GM18507 (cell line): ENCODE results near the gene TCP10L.

ENCODE experiments used
- DNase-seq: peaks from one replicate; pipeline ENCODE4 v3.0.0; 2011; ENCODE audit warnings: low read depth; ENCODE audit not compliant: insufficient read length; ENCODE audit errors: extremely low spot score
- FAIRE-seq: peaks from 2 replicates; lab custom pipeline; 2011; peaks lifted over from hg19 to GRCh38; lab: Jason Lieb, UNC

The TCP10L gene

DNA sequence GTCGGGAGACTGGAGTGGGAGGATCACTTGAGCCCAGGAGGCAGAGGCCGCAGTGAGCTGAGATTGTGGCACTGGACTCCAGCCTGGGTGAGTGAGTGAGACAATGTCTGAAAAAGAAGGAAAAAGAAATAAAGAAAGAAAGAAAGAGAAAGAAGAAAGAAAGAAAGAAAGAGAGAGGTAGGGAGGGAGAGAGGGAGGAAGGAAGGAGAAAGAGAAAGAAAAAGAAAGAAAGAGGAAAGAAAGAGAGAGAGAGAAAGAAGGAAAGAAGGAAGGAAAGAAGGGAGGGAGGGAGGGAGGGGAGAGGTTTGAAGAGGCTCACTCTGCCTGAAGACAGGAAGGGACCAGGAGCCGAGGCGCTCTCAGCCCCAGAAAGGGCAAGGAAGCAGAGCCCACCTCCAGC lies 4.8 kb upstream of the TCP10L start:
- no peak for DNase-seq
- FAIRE-seq, result no peak

GRCh38 chr21:32587651-32588050 lies 2.3 kb upstream of the TCP10L start:
- DNase-seq, result no peak
- FAIRE-seq, result no peak

GRCh38 chr21:32587120-32587519 lies 1.8 kb upstream of the TCP10L start:
- no peak for FAIRE-seq
- DNase-seq, result no peak

- FAIRE-seq (no peak), DNase-seq (no peak)
These were observed 647 bp upstream of the TCP10L start for GRCh38 chr21:32585970-32586369.

GRCh38 chr21:32584472-32584871 lies 851 bp downstream of the TCP10L start:
- DNase-seq (no peak), FAIRE-seq (no peak)

DNA sequence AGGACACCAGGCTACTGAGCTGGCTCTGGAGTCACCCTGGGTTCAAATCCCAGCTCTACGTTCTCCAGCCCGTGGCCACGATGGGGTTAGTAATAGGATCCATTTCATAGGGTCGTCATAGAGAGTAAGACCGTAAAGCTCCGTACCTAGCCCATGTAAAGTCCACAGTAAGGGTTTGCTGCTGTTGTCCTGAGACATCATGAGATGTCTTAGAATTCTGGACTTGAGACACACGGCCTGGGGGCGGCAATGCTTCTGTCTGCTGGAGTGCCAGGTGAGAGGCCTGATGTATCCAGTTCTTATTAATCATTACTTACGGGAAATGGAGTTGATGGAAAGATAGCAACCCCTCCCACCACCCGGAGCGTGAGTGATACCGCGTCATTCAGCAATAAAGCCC lies 3.6 kb downstream of the TCP10L start:
- FAIRE-seq (no peak), DNase-seq (no peak)

GRCh38 chr21:32580949-32581348 lies 4.4 kb downstream of the TCP10L start:
- DNase-seq, result no peak
- no peak for FAIRE-seq

GRCh38 chr21:32578107-32578691 lies 7.1 kb downstream of the TCP10L start:
- no peak for DNase-seq

DNA sequence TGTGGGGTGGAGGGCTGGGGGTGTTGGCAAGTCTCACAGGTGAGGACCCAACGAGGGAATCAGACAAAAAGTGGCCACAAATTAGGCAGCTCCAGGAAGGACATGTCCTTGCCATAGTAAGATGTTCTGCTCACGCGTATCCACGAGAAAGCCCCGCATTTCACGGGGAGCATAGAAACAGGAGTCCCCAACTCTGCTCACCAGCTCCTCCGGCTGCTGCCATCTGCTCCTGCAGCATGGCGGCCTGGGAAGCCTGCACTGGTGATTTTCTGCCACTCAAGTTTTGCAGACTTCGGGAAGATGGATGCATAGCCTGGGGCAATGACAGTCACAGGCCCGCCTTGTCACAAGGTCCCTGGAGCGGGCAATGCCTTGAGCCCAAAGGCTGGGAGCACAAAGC lies 9.3 kb downstream of the TCP10L start:
- FAIRE-seq (no peak), DNase-seq (no peak)

More at GRCh38 chr21:32578107-32578691, 7.1 kb downstream of the TCP10L start:
- FAIRE-seq, result no peak

- no peak for DNase-seq
- no peak for FAIRE-seq
These were observed 10.1 kb downstream of the TCP10L start for GRCh38 chr21:32574946-32575925.

GRCh38 chr21:32572574-32573420 lies 12.5 kb downstream of the TCP10L start:
- no peak for DNase-seq

GRCh38 chr21:32570456-32570855 lies 14.9 kb downstream of the TCP10L start:
- DNase-seq (no peak), FAIRE-seq (no peak)

More at GRCh38 chr21:32572574-32573420, 12.5 kb downstream of the TCP10L start:
- no peak for FAIRE-seq

- DNase-seq, result peak; percentile 44
- peak; percentile 69 for FAIRE-seq
These were observed 15.8 kb downstream of the TCP10L start for GRCh38 chr21:32569261-32570230.

GRCh38 chr21:32567626-32568025 lies 17.7 kb downstream of the TCP10L start:
- DNase-seq (no peak), FAIRE-seq (no peak)

GRCh38 chr21:32566741-32567389 lies 18.5 kb downstream of the TCP10L start:
- DNase-seq (no peak), FAIRE-seq (no peak)

- FAIRE-seq (no peak), DNase-seq (no peak)
These were observed 19.4 kb downstream of the TCP10L start for GRCh38 chr21:32565856-32566465.

- DNase-seq, result no peak
- no peak for FAIRE-seq
These were observed 22.4 kb downstream of the TCP10L start for GRCh38 chr21:32562915-32563314.

GRCh38 chr21:32562426-32562825 lies 22.9 kb downstream of the TCP10L start:
- DNase-seq (no peak), FAIRE-seq (no peak)
